ENCODE results near the gene VWA5A. TPM values are rescaled to one million over a fixed set of nuclear protein-coding genes. Genes with fewer than 3 reads are reported as not detected.

Gene VWA5A
- total RNA-seq, 1 donor from 2014 or later: 3.1 TPM

GRCh38 chr11:124082371-124082770 lies 32.9 kb upstream of the VWA5A start:
- Mint-ChIP-seq H3K4me3 (ENCODE audit: unreplicated experiment) (no peak overlapping the region), H3K9me3 (ENCODE audit: low read depth) (no peaks in the 10 kb centered on the region), H3K36me3 (ENCODE audit: low read depth) (no peaks in the 10 kb centered on the region), H3K27me3 (ENCODE audit: low read depth) (peaks cover 46% of the 10 kb centered on the region), H3K27ac (ENCODE audit: unreplicated experiment) (no peak overlapping the region), H3K4me1 (ENCODE audit: low read depth) (no peaks in the 10 kb centered on the region)
- DNase-seq (ENCODE audit: low spot score): no peak
- no peak for TF ChIP-seq CTCF (IDR thresholded peaks at IDR 0.05)

GRCh38 chr11:124085583-124085982 lies 29.7 kb upstream of the VWA5A start:
- H3K36me3 Mint-ChIP-seq (ENCODE audit: low read depth): no peaks in the 10 kb centered on the region
- H3K4me3 Mint-ChIP-seq (ENCODE audit: unreplicated experiment): no peak overlapping the region
- H3K27ac Mint-ChIP-seq (ENCODE audit: unreplicated experiment): no peak overlapping the region
- peaks cover 50% of the 10 kb centered on the region for H3K27me3 Mint-ChIP-seq (ENCODE audit: low read depth)
- no peak for TF ChIP-seq CTCF (IDR thresholded peaks at IDR 0.05)
- no peaks in the 10 kb centered on the region for H3K9me3 Mint-ChIP-seq (ENCODE audit: low read depth)
- DNase-seq (ENCODE audit: low spot score): no peak
- no peaks in the 10 kb centered on the region for H3K4me1 Mint-ChIP-seq (ENCODE audit: low read depth)

- Mint-ChIP-seq H3K9me3 (ENCODE audit: low read depth) (no peaks in the 10 kb centered on the region), H3K36me3 (ENCODE audit: low read depth) (no peaks in the 10 kb centered on the region), H3K27me3 (ENCODE audit: low read depth) (peaks cover 53% of the 10 kb centered on the region), H3K4me3 (ENCODE audit: unreplicated experiment) (no peak overlapping the region), H3K4me1 (ENCODE audit: low read depth) (no peaks in the 10 kb centered on the region), H3K27ac (ENCODE audit: unreplicated experiment) (no peak overlapping the region)
- TF ChIP-seq CTCF (IDR thresholded peaks at IDR 0.05): no peak
- no peak for DNase-seq (ENCODE audit: low spot score)
Observed at GRCh38 chr11:124085997-124086846, 29.0 kb upstream of the VWA5A start.

DNA sequence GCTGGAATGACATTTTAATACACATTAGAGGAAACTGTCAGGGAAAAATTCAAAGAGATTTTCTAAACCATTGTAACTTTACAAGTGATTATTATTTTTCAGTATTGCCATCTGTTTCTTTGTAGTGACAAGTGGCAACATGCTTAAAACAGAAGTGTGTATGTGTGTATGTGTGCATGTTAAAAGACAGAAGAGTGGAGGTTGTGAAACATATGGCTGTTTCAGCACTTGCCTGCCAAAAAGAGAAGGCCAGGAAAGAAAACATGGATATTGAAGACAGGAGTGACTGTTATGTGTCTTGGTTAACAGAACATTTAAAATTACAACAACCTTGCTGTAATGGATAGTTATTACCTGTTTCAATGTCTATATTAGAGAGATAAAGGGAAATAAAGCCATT lies 24.3 kb upstream of the VWA5A start:
- H3K27ac Mint-ChIP-seq (ENCODE audit: unreplicated experiment): no peak overlapping the region
- H3K27me3 Mint-ChIP-seq (ENCODE audit: low read depth): peaks cover 44% of the 10 kb centered on the region
- no peaks in the 10 kb centered on the region for H3K9me3 Mint-ChIP-seq (ENCODE audit: low read depth)
- DNase-seq (ENCODE audit: low spot score): no peak
- H3K36me3 Mint-ChIP-seq (ENCODE audit: low read depth): no peaks in the 10 kb centered on the region
- H3K4me3 Mint-ChIP-seq (ENCODE audit: unreplicated experiment): no peak overlapping the region
- TF ChIP-seq CTCF (IDR thresholded peaks at IDR 0.05): no peak
- H3K4me1 Mint-ChIP-seq (ENCODE audit: low read depth): no peaks in the 10 kb centered on the region

DNA sequence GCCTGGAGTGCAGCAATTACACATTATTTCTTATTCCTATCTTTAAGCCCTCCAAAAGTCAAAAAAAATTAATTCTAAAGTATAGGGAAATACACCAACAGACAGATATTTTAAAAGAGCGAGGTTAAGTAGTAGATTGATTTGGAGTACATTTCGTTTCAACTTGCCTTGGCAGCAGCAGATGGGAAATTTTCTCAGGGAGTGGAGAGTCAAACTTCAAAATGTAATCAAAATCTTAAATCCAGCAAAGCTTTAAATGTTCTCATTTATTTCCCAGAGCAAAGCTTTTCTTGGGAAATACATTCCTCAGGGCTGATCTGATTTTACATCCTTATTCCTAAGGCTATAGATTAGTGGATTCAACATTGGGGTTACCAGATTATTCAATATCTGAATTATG lies 21.9 kb upstream of the VWA5A start:
- no peak for TF ChIP-seq CTCF (IDR thresholded peaks at IDR 0.05)
- H3K36me3 Mint-ChIP-seq (ENCODE audit: low read depth): no peaks in the 10 kb centered on the region
- no peaks in the 10 kb centered on the region for H3K4me1 Mint-ChIP-seq (ENCODE audit: low read depth)
- no peaks in the 10 kb centered on the region for H3K9me3 Mint-ChIP-seq (ENCODE audit: low read depth)
- DNase-seq (ENCODE audit: low spot score): no peak
- no peak overlapping the region for H3K27ac Mint-ChIP-seq (ENCODE audit: unreplicated experiment)
- H3K4me3 Mint-ChIP-seq (ENCODE audit: unreplicated experiment): no peak overlapping the region
- H3K27me3 Mint-ChIP-seq (ENCODE audit: low read depth): peaks cover 35% of the 10 kb centered on the region
